Astrocyte (in vitro differentiated cells and primary cell): Measurements from ENCODE around the gene C22orf39. TPM values are rescaled to one million over a fixed set of nuclear protein-coding genes. Genes with fewer than 3 reads are reported as not detected.

Experiments
- DNase-seq: peaks from one replicate; pipeline ENCODE4 v3.0.0-alpha.2; 2010; ENCODE audit warnings: low read depth
- FAIRE-seq: peaks from 2 replicates; lab custom pipeline; 2011; peaks lifted over from hg19 to GRCh38; lab: Jason Lieb, UNC
- H2AFZ ChIP-seq: 2 replicates; pipeline ENCODE4 v1.6.0; 2012; ENCODE audit warnings: low read depth, low read length, inconsistent platforms
- H3K27ac ChIP-seq: 2 replicates; pipeline ENCODE4 v1.5.1; 2011; ENCODE audit warnings: low read depth, low read length, inconsistent platforms
- H3K27me3 ChIP-seq: 2 replicates; pipeline ENCODE4 v1.6.0; 2011; ENCODE audit warnings: low read length, inconsistent platforms; ENCODE audit not compliant: insufficient read depth
- H3K36me3 ChIP-seq: 2 replicates; pipeline ENCODE4 v1.5.1; 2011; ENCODE audit warnings: low read length, inconsistent platforms; ENCODE audit not compliant: insufficient read depth
- H3K4me1 ChIP-seq: 2 replicates; pipeline ENCODE4 v1.5.1; 2011; ENCODE audit warnings: low read length, inconsistent platforms; ENCODE audit not compliant: insufficient read depth
- H3K4me2 ChIP-seq: 2 replicates; pipeline ENCODE4 v1.6.0; 2012; ENCODE audit warnings: low read length, inconsistent platforms
- H3K4me3 ChIP-seq: 2 replicates; pipeline ENCODE4 v1.5.1; 2011; ENCODE audit warnings: low read depth, mild to moderate bottlenecking, low read length, inconsistent platforms; ENCODE audit not compliant: insufficient read depth
- H3K79me2 ChIP-seq: 2 replicates; pipeline ENCODE4 v1.6.0; 2012; ENCODE audit warnings: mild to moderate bottlenecking, low read length, inconsistent platforms; ENCODE audit not compliant: insufficient read depth
- H3K9ac ChIP-seq: 2 replicates; pipeline ENCODE4 v1.6.0; 2012; ENCODE audit warnings: mild to moderate bottlenecking, low read length, inconsistent platforms
- H3K9me3 ChIP-seq: 2 replicates; pipeline ENCODE4 v1.5.1; 2012; ENCODE audit warnings: low read depth, mild to moderate bottlenecking, low read length, inconsistent platforms; ENCODE audit not compliant: insufficient read depth
- H4K20me1 ChIP-seq: 2 replicates; pipeline ENCODE4 v1.6.0; 2012; ENCODE audit warnings: low read length, inconsistent platforms; ENCODE audit not compliant: insufficient read depth
- H3K27ac Mint-ChIP-seq: one replicate; pipeline ENCODE4 v1.8.0; 2021; ENCODE audit warnings: mild to moderate bottlenecking, mixed read lengths; ENCODE audit not compliant: unreplicated experiment
- H3K27me3 Mint-ChIP-seq: one replicate; pipeline ENCODE4 v1.8.0; 2021; ENCODE audit warnings: low read depth, mixed read lengths; ENCODE audit not compliant: unreplicated experiment
- H3K36me3 Mint-ChIP-seq: one replicate; pipeline ENCODE4 v1.8.0; 2021; ENCODE audit warnings: low read depth, mixed read lengths; ENCODE audit not compliant: unreplicated experiment
- H3K4me1 Mint-ChIP-seq: one replicate; pipeline ENCODE4 v1.8.0; 2021; ENCODE audit warnings: low read depth, mixed read lengths; ENCODE audit not compliant: unreplicated experiment
- H3K4me3 Mint-ChIP-seq: one replicate; pipeline ENCODE4 v1.8.0; 2021; ENCODE audit warnings: mild to moderate bottlenecking, moderate library complexity, mixed read lengths; ENCODE audit not compliant: unreplicated experiment
- H3K9me3 Mint-ChIP-seq: one replicate; pipeline ENCODE4 v1.8.0; 2021; ENCODE audit warnings: mild to moderate bottlenecking, mixed read lengths; ENCODE audit not compliant: unreplicated experiment
- CTCF ChIP-seq: IDR thresholded peaks from 2 replicates; pipeline ENCODE4 v1.5.1; 2011; ENCODE audit warnings: low read depth, mild to moderate bottlenecking, inconsistent platforms, low read length, moderate library complexity; ENCODE audit not compliant: insufficient read depth
- EZH2 ChIP-seq: IDR thresholded peaks from 2 replicates; pipeline ENCODE4 v1.6.1; 2012; ENCODE audit warnings: mild to moderate bottlenecking, low read length, inconsistent platforms; ENCODE audit not compliant: insufficient read depth
- total RNA-seq: library from RNA; stranded (reverse); gene quantifications from 2 replicates; pipeline ENCODE4 v1.2.1, GENCODE V29; 2021

The C22orf39 gene
- total RNA-seq, 1 donor from 2014 or later = 14.5 TPM

GRCh38 chr22:19480173-19480568 lies 32.7 kb upstream of the C22orf39 start:
- H3K27me3 Mint-ChIP-seq = no peaks in the 10 kb centered on the region
- H3K4me3 Mint-ChIP-seq = peak overlapping the region; percentile 92
- Histone ChIP-seq H2AFZ (peak overlapping the region; percentile 76), H3K79me2 (peaks cover 47% of the 10 kb centered on the region), H3K27ac (peak overlapping the region; percentile 48), H3K4me2 (peak overlapping the region; percentile 90), H3K4me3 (peak overlapping the region; percentile 92), H3K27me3 (no peaks in the 10 kb centered on the region), H3K4me1 (peaks cover 7% of the 10 kb centered on the region), H4K20me1 (peaks cover 31% of the 10 kb centered on the region), H3K36me3 (peaks cover 8% of the 10 kb centered on the region), H3K9ac (peak overlapping the region; percentile 94), H3K9me3 (no peaks in the 10 kb centered on the region)
- no peaks in the 10 kb centered on the region for H3K9me3 Mint-ChIP-seq
- DNase-seq (no peak), FAIRE-seq (no peak)
- H3K36me3 Mint-ChIP-seq = no peaks in the 10 kb centered on the region
- no peak overlapping the region for H3K27ac Mint-ChIP-seq
- peaks cover 16% of the 10 kb centered on the region for H3K4me1 Mint-ChIP-seq
- TF ChIP-seq CTCF (no peak), EZH2 (no peak)

GRCh38 chr22:19479355-19480172 lies 32.1 kb upstream of the C22orf39 start, which contains the start of gene CDC45:
CDC45 (plus strand) TSS chr22:19479920; CDS start chr22:19479969, 49 bp downstream.
- FAIRE-seq (peak; percentile 58), DNase-seq (peak; percentile 97)
- peak within 1 kb of the TSS; percentile 90 for H2AFZ ChIP-seq
- H3K9ac ChIP-seq = peak within 1 kb of the TSS; percentile 94
- H3K4me3 ChIP-seq = peak within 1 kb of the TSS; percentile 92
- peaks cover 37% of the 10 kb centered on the region for H4K20me1 ChIP-seq
- H3K27ac ChIP-seq = peak within 1 kb of the TSS; percentile 100
- peak within 1 kb of the TSS; percentile 90 for H3K4me2 ChIP-seq
- Mint-ChIP-seq H3K36me3 (no peaks in the 10 kb centered on the region), H3K9me3 (no peaks in the 10 kb centered on the region), H3K27ac (peak within 1 kb of the TSS; percentile 100), H3K4me1 (peaks cover 18% of the 10 kb centered on the region), H3K27me3 (no peaks in the 10 kb centered on the region), H3K4me3 (peak within 1 kb of the TSS; percentile 92)
- peaks cover 53% of the 10 kb centered on the region for H3K79me2 ChIP-seq
- no peak for TF ChIP-seq CTCF
- TF ChIP-seq EZH2 = no peak
- peaks cover 14% of the 10 kb centered on the region for H3K36me3 ChIP-seq
- H3K9me3 ChIP-seq = no peaks in the 10 kb centered on the region
- peaks cover 7% of the 10 kb centered on the region for H3K4me1 ChIP-seq
- no peaks in the 10 kb centered on the region for H3K27me3 ChIP-seq

GRCh38 chr22:19478901-19479354 lies 31.4 kb upstream of the C22orf39 start, which contains the start of gene UFD1:
UFD1 (minus strand) TSS chr22:19479193; CDS start chr22:19479085, 108 bp downstream.
- Histone ChIP-seq H3K27ac (peak within 1 kb of the TSS; percentile 100), H3K9me3 (no peaks in the 10 kb centered on the region), H3K4me1 (peaks cover 7% of the 10 kb centered on the region), H3K36me3 (peaks cover 15% of the 10 kb centered on the region), H2AFZ (peak within 1 kb of the TSS; percentile 90), H4K20me1 (peaks cover 41% of the 10 kb centered on the region), H3K4me3 (peak within 1 kb of the TSS; percentile 92), H3K4me2 (peak within 1 kb of the TSS; percentile 90), H3K79me2 (peaks cover 57% of the 10 kb centered on the region), H3K9ac (peak within 1 kb of the TSS; percentile 94), H3K27me3 (no peaks in the 10 kb centered on the region)
- Mint-ChIP-seq H3K4me3 (peak within 1 kb of the TSS; percentile 92), H3K36me3 (peaks cover 2% of the 10 kb centered on the region), H3K4me1 (peaks cover 18% of the 10 kb centered on the region), H3K27ac (peak within 1 kb of the TSS; percentile 100), H3K9me3 (no peaks in the 10 kb centered on the region), H3K27me3 (no peaks in the 10 kb centered on the region)
- DNase-seq (peak; percentile 64), FAIRE-seq (no peak)
- TF ChIP-seq CTCF (no peak), EZH2 (no peak)
